Right atrium auricular region (tissue), 2 donors: ENCODE data around the gene PLEKHS1. TPM values are rescaled to one million over a fixed set of nuclear protein-coding genes. Genes with fewer than 3 reads are reported as not detected.

ENCODE experiments used
- DNase-seq: peaks from one replicate; pipeline ENCODE4 v3.0.0-alpha.2; 2019; ENCODE audit warnings: low spot score
- H3K27ac ChIP-seq, 2 donors: fragments of 200-600 bp; sonication (generic); 1 replicate in 1 of 2; 2 replicates in 1 of 2; pipeline ENCODE4 v1.5.1; 2016 to 2019
- H3K27me3 ChIP-seq, 2 donors: fragments of 200-600 bp; sonication (generic); one replicate each; pipeline versions ENCODE4 v1.5.1 to v1.6.0; 2017 to 2019
- H3K36me3 ChIP-seq: fragments of 200-600 bp; sonication (generic); one replicate; pipeline ENCODE4 v1.5.1; 2016
- H3K4me1 ChIP-seq, 2 donors: fragments of 200-600 bp; sonication (generic); one replicate each; pipeline versions ENCODE4 v1.5.1 to v1.6.0; 2017 to 2019
- H3K4me3 ChIP-seq, 2 donors: fragments of 200-600 bp; sonication (generic); 1 replicate in 1 of 2; 2 replicates in 1 of 2; pipeline ENCODE4 v1.5.1; 2017 to 2019; ENCODE audit warnings: mild to moderate bottlenecking in 1 of 2, moderate library complexity in 1 of 2
- H3K9me3 ChIP-seq, 2 donors: fragments of 200-600 bp; sonication (generic); one replicate each; pipeline ENCODE4 v1.5.1; 2019
- total RNA-seq, 2 donors: library from RNA; depleted of rRNA; stranded (reverse); fragments of >200 nt; gene quantifications; one replicate each; pipeline ENCODE4 v1.1.0, GENCODE V29; 2016
- TF ChIP-seq, protein P1 (sequence below), 2 donors: fragments of 200-600 bp; sonication (generic); IDR thresholded peaks; one replicate each; pipeline ENCODE4 v1.5.1; 2019; ENCODE audit warnings: antibody characterized with exemption in 2 of 2

Gene PLEKHS1
- total RNA-seq, 2 donors from 2014 or later, result not detected

DNA sequence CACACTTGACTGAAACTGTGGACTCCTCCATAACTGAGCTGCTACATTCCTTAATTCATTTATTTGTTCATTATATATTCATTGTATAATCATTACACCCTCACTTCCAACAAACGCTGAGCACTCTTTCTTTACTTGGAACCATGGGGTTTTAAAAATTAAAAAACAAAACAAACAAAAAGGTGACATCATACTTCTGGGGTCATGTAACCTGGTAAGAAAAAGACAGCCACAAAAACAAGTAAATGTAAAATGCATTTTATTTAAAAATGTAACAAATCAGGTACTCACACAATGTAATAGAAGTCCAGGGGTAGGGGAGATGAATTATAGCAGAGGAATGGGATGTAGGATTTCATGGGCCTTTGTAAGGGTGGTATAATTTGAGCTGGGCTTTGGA is 25.1 kb downstream of the PLEKHS1 start:
- no peak overlapping the region for H3K27ac ChIP-seq
- H3K27me3 ChIP-seq, result no peaks in the 10 kb centered on the region

DNA sequence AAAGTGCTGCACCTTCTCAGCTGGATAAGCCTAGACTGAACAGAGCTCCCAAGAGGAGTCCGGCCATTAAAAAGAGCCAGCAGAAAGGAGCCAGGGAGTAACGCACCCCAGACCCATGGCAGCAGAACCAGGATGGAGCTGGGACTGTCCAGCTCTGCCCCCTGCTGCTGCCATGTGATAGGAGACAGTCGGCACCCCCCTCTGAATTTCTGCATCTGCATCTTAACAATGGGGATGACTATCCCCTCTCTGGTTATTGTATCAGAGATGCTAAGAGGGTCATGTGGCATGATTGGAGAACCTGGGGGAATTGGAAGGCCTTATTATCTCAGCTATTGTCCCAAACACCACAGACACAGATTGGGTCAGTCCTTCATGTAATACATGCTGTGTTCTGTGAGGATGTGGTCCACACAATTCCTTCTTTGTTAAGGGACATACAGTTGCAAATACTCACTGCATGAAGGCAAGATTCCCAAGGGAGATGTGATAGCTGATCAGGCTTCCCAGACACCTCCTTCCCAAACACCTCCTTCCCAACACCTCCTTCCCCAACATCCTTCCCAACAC is 29.3 kb downstream of the PLEKHS1 start:
- no peaks in the 10 kb centered on the region for H3K9me3 ChIP-seq
- no peak overlapping the region for H3K4me3 ChIP-seq
- H3K4me1 ChIP-seq, result no peaks in the 10 kb centered on the region
- H3K27me3 ChIP-seq, result no peaks in the 10 kb centered on the region
- no peaks in the 10 kb centered on the region for H3K36me3 ChIP-seq
- TF ChIP-seq, protein P1, sequence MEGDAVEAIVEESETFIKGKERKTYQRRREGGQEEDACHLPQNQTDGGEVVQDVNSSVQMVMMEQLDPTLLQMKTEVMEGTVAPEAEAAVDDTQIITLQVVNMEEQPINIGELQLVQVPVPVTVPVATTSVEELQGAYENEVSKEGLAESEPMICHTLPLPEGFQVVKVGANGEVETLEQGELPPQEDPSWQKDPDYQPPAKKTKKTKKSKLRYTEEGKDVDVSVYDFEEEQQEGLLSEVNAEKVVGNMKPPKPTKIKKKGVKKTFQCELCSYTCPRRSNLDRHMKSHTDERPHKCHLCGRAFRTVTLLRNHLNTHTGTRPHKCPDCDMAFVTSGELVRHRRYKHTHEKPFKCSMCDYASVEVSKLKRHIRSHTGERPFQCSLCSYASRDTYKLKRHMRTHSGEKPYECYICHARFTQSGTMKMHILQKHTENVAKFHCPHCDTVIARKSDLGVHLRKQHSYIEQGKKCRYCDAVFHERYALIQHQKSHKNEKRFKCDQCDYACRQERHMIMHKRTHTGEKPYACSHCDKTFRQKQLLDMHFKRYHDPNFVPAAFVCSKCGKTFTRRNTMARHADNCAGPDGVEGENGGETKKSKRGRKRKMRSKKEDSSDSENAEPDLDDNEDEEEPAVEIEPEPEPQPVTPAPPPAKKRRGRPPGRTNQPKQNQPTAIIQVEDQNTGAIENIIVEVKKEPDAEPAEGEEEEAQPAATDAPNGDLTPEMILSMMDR (IDR thresholded peaks at IDR 0.05), result peak in 1 of 2 donors; percentile 48
- H3K27ac ChIP-seq, result no peak overlapping the region
- DNase-seq, result no peak

More for the DNA sequence above, 25.1 kb downstream of the PLEKHS1 start:
- TF ChIP-seq, protein P1 (IDR thresholded peaks at IDR 0.05), result no peak
- Histone ChIP-seq H3K36me3 (no peaks in the 10 kb centered on the region), H3K4me1 (no peaks in the 10 kb centered on the region), H3K4me3 (no peak overlapping the region), H3K9me3 (no peaks in the 10 kb centered on the region)
- DNase-seq, result no peak

DNA sequence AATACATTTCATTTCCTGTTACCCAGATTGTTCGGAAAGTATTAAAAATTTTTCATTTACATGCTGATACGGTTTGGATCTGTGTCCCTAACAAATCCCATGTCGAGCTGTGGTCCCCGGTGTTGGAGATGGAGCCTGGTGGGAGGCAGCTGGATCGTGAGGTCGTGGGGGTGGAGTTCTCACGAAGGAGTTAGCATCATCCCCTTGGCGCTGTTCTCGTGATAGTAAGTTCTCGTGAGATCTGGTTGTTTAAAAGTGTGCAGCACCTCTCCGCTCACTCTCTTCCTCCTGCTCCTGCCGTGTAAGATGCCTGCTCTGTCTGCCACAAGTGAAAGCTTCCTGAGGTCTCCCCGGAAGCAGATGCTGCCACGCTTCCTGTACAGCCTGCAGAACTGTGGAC is 30.9 kb downstream of the PLEKHS1 start:
- Histone ChIP-seq H3K4me3 (no peak overlapping the region), H3K27me3 (no peaks in the 10 kb centered on the region), H3K4me1 (no peaks in the 10 kb centered on the region), H3K36me3 (no peaks in the 10 kb centered on the region), H3K9me3 (no peaks in the 10 kb centered on the region), H3K27ac (no peak overlapping the region)
- TF ChIP-seq, protein P1 (IDR thresholded peaks at IDR 0.05), result no peak
- no peak for DNase-seq

DNA sequence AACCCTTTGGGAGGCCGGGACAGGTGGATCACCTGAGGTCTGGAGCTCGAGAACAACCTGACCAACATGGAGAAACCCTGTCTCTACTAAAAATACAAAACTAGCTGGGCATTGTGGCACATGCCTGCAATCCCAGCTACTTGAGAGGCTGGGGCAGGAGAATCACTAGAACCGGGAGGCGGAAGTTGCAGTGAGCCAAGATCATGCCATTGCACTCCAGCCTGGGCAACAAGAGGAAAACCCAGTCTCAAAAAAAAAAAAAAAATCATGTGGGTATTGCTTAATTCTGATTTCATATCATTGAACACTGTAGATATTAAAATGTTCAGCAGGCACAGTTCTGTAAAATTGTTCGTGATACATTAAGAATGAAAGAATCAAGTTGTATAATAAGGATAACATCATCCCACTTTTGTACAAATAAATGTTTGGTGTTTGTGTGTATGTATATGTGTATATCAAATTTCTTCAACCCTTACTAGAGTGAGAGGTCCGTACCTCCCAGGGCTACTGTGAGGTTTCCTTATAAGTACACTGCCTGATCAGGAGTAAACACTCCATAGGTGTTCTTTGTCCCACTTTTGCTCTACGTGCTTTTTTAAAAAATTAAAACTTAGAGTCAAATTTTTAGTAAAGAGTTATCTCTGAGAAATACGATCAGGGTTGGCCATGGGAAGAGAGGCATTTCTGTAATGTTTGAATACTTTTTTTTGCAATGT is 31.7 kb downstream of the PLEKHS1 start:
- Histone ChIP-seq H3K36me3 (no peaks in the 10 kb centered on the region), H3K4me3 (no peak overlapping the region), H3K27ac (no peak overlapping the region), H3K9me3 (no peaks in the 10 kb centered on the region), H3K27me3 (no peaks in the 10 kb centered on the region), H3K4me1 (no peaks in the 10 kb centered on the region)
- no peak for DNase-seq
- TF ChIP-seq, protein P1 (IDR thresholded peaks at IDR 0.05), result no peak

DNA sequence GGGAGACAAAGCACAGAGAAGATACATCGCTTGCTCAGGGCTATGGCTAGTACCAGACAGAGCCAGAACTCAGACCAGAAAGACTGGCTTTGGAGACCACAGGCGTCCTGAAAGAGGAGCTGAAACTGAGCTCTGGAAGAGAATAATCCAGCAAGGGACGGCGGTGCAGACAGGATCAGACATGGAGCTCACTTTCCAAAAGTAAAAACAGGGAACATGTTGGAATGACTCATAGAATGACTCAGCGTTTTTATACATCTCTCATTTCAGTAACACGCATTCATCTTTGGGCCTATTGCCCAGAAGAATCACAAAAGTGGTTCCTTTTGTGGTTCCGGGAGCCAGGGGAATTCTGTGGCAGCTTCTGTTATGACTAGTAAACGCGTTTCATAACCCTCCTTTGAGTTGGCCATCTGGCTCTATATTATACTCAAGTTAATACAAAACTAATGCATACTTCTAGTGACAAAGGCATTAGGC is 37.2 kb downstream of the PLEKHS1 start:
- Histone ChIP-seq H3K27ac (no peak overlapping the region), H3K36me3 (no peaks in the 10 kb centered on the region)

More for the DNA sequence above, 37.2 kb downstream of the PLEKHS1 start:
- Histone ChIP-seq H3K27me3 (no peaks in the 10 kb centered on the region), H3K4me1 (peaks cover 0 to 4% of the 10 kb centered on the region in 2 donors), H3K9me3 (no peaks in the 10 kb centered on the region), H3K4me3 (no peak overlapping the region)
- TF ChIP-seq, protein P1 (IDR thresholded peaks at IDR 0.05), result no peak
- DNase-seq, result no peak
